Ishikawa (cell line): ENCODE data around the gene GATB.

Experiments
- EGR1 ChIP-seq: IDR thresholded peaks from 2 replicates; pipeline ENCODE4 v1.6.1; 2012
- EP300 ChIP-seq: IDR thresholded peaks from 2 replicates; pipeline ENCODE4 v1.6.1; 2012; ENCODE audit warnings: borderline replicate concordance
- FOXM1 ChIP-seq: IDR thresholded peaks from 2 replicates; pipeline ENCODE4 v1.6.1; 2012; ENCODE audit warnings: low read depth, borderline replicate concordance
- TEAD4 ChIP-seq: IDR thresholded peaks from 2 replicates; pipeline ENCODE4 v1.6.1; 2012
- YY1 ChIP-seq: IDR thresholded peaks from 2 replicates; pipeline ENCODE4 v1.6.1; 2012; ENCODE audit warnings: low read depth
- TF ChIP-seq, protein P1 (sequence below): IDR thresholded peaks from 2 replicates; pipeline ENCODE4 v1.6.1; 2012
- TF ChIP-seq, protein P2 (sequence below): IDR thresholded peaks from 2 replicates; pipeline ENCODE4 v1.6.1; 2012

Gene GATB

DNA sequence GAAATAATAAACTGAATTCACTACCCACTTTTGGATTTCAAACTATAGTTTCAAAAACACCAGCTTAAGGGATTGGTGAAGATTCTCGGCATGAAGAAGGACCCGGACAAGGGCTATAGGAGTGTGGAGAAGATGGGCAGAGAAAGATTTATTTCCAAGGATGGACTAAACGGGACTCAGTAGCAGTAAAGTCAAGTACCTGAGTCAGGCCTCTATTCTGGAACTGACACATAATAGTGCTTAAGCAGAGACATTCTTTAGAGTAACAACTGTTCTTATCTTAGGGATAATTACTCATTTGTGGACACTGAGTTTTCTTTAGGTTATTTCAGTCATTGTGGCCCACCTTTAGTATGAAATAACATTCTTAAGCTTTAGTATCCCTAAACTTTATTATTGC lies 134.6 kb downstream of the GATB start:
- TF ChIP-seq, protein P1, sequence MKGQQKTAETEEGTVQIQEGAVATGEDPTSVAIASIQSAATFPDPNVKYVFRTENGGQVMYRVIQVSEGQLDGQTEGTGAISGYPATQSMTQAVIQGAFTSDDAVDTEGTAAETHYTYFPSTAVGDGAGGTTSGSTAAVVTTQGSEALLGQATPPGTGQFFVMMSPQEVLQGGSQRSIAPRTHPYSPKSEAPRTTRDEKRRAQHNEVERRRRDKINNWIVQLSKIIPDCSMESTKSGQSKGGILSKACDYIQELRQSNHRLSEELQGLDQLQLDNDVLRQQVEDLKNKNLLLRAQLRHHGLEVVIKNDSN, result no peak
- TF ChIP-seq FOXM1 (no peak), TEAD4 (no peak)

- TF ChIP-seq YY1 (no peak), EGR1 (no peak), EP300 (no peak), TEAD4 (no peak)
- TF ChIP-seq, protein P2, sequence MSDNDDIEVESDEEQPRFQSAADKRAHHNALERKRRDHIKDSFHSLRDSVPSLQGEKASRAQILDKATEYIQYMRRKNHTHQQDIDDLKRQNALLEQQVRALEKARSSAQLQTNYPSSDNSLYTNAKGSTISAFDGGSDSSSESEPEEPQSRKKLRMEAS, result no peak
Measured at GRCh38 chr4:151624626-151625565, 135.9 kb downstream of the GATB start.
